HG03159 (cell line): Measurements from ENCODE around the gene NDUFAF7.
"Not testable (repeated sequence)": the region's sequence is repeated elsewhere in the genome, so short reads cannot be mapped to it uniquely, and the experiment has no call there.

Experiments used
- ATAC-seq: cut with Tn5 transposase; IDR thresholded peaks from one replicate; pipeline ENCODE4 v1.9.1; 2021; ENCODE audit warnings: mild to moderate bottlenecking, moderate library complexity; ENCODE audit not compliant: unreplicated experiment

The NDUFAF7 gene

DNA sequence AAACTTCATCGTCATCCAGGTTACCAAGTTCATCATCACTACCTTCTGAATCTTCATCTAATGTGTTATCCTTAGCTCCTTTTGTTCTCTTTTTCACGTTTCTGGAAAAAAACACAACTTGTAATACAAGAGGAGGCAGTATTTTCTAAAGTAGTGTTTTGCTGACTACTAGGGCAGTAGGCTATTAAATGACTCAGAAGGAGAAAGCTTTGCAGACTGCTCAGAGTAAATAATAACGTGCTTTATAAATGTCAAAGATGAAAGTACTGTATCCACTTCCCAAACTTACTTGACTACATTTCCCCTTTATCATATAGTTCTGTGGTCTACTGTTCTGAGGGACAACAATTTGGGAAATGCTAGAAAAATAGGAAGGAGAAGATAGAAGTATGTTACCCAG lies 19.5 kb upstream of the NDUFAF7 start:
- no peak for ATAC-seq

DNA sequence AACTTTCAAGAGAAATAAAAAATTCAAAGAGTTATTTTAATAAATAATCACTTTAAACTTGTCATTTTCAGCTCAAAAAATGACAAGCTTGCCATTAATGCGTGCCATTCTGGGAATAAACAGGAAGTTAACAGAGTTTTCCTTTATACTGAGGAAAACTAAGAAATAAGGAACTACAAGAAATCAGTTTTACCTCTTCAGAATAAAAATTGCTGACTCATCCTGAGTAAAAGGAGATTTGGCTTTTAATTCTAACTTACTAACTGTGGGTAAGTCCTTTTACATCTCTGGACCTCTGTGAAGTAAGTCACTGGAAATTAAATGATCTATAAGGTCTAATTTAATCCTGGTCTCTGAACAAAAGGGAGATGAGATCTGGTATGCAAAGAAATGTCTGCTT lies 16.2 kb upstream of the NDUFAF7 start:
- ATAC-seq, result no peak

GRCh38 chr2:37219046-37219445 lies 12.4 kb upstream of the NDUFAF7 start:
- ATAC-seq, result no peak

- ATAC-seq, result no peak
Observed at GRCh38 chr2:37223131-37223530, 8.3 kb upstream of the NDUFAF7 start.

DNA sequence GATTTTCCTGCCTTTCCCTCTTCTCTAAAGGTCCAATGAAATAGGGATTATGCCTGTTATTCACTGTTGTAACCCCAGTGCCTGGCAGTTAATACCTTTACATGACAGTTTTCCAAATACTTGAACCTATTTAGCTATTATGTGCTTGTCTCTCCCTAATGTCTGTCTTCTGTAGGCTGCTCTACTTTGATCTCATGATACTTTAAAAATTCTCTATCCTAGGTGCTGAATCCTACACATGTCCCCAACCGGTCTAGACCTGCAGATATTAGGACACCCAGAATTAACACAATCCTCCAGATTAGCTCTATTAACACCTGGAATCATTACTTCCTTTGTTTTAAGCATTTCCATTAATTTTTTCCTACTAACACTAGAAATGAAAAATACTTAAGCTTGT lies 7.4 kb upstream of the NDUFAF7 start:
- ATAC-seq, result no peak

GRCh38 chr2:37225129-37225528 lies 6.3 kb upstream of the NDUFAF7 start:
- not testable (repeated sequence) for ATAC-seq

GRCh38 chr2:37226863-37227262 lies 4.6 kb upstream of the NDUFAF7 start:
- no peak for ATAC-seq

GRCh38 chr2:37228788-37229187 lies 2.7 kb upstream of the NDUFAF7 start:
- no peak for ATAC-seq

DNA sequence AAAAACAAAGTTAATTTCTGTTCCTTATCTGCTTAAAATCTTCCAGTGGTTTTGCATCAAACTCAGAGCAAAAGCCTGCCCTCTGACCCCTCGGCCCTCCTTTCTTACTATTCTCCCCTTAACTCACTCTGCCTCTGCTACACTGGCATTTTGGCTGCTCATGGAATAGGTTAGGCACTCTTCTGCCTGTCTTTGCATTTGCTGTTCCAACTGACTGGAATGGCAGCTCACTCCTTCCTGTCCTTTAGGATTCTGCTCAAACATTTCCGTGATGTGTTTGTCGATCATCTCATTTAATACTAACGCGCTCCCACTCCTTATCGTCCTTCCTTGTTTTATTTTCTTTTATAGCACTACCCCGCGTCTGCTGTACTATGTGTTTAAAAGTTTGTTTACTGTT lies 877 bp upstream of the NDUFAF7 start:
- ATAC-seq, result no peak

DNA sequence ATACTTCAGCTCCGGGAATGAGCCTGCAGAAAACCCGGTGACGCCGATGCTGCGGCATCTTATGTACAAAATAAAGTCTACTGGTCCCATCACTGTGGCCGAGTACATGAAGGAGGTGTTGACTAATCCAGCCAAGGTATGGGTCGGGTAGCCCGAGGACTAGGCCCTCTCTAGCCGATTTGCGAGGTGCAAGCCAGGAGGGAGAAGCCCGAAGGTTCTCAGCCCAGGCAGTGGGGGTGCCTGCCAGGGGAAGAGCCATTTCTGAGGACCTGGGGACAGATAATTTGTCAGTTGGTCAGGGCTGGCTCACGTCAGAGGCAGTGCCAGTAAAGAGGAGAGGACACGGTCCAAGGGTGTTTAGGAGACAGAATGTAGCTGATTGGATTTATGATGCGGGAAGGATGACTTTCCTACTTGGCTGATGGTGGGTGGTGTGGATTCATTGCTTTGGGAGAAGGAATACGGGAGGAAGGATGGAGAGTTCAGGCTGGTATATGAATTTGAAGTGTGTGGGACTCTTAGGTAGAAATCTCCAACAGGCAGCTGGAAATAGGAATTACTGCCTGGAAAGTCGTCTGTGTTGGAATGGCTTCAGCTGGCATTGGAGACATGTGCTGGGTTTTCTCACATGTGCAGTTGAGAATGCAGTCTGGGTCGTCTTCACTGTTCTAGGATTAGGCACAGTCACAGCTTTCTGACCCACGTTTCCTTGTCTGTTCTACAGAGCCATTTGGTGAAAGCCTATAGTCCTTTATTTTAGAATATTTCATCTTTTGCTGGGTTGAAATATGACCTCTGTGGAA lies 874 bp downstream of the NDUFAF7 start:
- ATAC-seq, result no peak

GRCh38 chr2:37243435-37243834 lies 12.0 kb downstream of the NDUFAF7 start:
- no peak for ATAC-seq

DNA sequence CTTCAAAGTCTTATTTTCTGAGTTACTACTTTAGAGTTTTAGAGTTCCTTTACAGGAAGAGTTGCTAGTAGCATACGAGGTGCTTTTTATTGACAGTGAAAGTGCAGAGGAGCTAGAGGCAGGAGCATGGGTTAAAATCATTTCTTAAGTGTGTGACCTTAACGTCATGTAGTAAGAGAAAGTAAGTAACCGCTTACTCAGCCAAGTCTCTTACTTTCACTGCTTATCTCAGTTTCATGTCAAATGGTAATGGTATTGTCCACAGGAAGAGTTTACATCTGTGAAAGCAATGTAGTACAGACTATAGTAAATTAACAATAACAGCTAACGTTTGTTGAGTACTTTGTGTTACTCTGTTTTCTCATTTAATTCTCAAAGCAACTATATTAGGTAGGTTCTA lies 12.6 kb downstream of the NDUFAF7 start:
- ATAC-seq, result peak; percentile 81

DNA sequence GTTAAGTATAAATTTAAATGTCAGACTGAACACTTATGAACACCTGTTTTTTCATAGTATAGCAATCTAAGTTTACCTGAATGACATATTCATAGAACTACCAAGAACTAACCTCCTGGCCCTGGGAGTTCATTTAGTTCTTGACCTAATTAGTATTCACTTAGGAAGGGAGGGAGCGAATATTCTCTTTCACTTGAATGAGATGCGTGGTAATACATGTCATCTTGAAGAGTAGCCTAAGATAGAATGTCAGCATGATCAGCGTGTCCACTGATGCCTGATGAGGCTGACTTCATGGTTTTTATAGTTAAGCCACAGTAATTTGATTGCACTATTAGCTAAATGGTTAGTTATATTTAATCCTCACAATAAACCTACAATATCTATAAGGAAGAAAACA lies 13.3 kb downstream of the NDUFAF7 start:
- no peak for ATAC-seq

GRCh38 chr2:37246205-37246604 lies 14.7 kb downstream of the NDUFAF7 start:
- ATAC-seq, result no peak

DNA sequence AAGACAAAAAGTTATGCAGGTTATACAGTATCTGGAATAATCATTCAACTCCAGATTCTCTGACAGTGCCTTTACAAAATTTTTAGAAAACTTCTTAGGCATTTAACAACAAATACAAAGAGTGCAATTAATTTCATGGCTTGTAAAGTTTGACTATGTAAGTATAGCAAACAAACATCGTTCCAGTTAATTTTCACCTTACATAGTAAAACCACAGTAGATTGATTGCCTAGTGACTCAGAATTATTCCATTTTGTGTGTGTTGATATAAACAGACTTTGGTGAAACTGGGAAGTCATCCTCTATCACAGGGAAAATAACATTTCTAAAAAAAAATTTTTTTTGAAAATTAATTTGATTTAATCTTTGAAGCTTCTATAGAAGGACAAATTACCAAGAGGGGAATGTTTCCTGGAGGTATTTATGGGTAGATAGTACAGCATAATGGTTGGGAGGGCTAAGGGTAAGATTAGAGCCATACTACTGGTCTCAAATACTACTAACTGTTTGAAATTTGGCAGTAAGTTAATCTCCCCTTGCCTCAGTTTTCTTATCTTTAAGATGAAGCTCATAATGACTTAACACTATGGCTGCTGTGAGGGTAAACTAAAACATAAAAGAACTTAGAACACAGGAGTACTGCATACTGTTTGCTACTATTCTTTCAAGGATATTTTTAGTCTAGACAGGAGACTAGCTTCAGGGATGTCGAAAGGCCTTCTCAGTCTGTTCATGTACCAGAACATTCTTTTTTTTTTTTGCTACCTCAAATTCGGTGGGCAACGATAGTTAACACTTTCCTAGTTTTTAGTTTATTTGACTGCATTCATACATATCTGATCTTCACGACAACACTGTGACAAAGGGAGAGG lies 19.6 kb downstream of the NDUFAF7 start:
- no peak for ATAC-seq

DNA sequence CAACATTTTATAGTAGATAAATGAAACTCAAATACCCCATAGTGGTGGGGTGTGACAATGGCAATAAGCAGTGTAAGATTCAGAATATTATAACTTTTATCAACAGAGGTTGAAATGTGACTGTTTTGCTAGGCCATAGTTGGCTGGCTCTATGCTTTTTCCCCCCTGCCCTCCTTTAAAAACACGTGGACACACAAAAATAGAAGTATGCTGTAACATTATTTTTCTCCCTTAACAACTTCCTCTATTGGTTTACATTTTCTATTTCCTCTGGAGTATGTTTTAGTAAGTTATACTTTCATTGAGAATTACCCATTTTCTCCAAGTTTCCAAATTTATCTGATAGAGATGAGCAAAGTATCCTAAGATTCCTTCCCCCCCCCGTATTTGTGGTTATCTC lies 31.1 kb downstream of the NDUFAF7 start:
- no peak for ATAC-seq

DNA sequence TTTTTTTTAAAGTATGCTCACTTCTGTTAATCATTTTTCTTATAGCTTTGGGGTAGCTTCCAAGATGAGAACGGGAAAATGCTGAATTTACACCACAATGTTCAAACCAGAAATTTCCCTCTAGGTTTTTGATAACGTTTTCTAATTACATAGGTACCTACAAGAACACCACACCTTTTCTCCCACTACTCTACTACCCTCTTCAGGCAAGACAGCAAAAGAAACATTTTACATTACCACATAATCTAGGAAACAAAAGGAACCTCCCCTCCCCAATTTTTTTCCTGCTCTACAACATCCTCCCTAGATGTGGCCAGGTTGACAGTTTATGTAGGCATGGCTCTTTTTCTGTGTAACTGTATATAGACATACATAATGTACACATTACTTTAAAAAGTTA lies 32.4 kb downstream of the NDUFAF7 start:
- no peak for ATAC-seq

DNA sequence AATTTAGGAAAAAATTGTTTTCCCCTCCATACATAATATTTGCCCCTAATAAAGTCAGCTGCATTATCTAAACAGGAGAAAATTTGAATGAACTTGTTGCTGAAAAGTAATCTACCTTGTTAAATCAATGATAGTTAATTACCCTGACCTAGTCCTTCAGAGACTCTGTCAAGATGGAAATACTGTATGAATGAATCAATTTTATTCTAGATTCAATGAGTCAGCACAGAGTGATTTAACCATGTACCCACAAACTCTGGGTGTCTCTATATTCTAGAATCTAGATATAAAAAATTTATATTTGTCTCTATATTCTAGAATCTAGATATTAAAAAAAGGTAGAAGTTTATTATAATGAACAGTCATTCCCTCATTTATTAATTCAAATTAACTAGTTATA lies 36.2 kb downstream of the NDUFAF7 start:
- no peak for ATAC-seq

DNA sequence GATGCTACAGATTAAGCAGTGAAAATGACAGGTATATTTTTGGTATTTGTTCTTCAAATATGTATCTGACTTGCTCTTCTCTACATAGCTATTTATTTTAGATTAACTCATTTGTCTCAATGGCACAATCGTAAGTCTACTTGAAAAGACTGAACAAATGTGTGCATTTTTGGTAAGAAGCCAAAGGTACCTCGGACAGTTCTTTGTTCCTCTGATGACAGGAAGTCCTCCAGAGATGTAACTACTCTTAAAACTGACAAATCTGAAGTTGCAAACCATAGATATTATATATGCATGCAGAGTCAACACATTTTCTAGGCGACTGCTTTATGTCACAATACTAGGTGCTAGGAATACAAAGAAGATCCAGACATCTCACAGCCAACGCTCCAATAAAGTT lies 36.7 kb downstream of the NDUFAF7 start:
- ATAC-seq, result no peak

DNA sequence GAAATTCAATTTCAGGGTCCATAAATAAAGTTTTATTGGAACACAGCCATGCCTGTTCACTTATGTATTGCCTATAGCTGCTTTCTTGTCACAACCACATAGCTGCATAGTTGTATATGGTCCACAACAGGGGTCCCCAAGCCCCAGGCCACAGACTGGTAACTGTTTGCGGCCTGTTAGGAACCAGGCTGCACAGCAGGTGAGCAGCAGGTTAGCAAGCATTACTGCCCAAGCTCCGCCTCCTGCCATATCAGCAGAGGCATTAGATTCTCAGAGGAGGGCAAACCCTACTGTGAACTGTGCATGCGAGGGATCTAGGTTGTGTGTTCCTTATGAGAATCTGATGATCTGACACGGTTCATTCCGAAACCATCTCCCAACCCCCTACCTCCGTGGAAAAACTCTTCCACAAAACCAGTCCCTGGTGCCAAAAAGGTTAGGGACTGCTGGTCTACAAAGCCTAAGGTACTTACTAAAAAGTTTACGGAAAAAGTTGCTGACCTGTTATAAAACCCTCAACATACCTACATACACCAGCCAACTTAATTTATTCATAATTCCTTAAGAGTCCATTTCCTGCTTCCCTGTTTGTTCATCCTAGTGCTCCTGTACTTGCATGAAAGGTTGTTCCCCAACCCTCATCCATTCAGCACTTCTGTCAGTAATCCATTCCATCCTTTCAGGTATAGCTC lies 40.1 kb downstream of the NDUFAF7 start:
- no peak for ATAC-seq

- no peak for ATAC-seq
Observed at GRCh38 chr2:37274359-37274965, 43.0 kb downstream of the NDUFAF7 start.
